Testis (tissue), 3 donors: ENCODE measurements around the gene GFPT1. TPM values are rescaled to one million over a fixed set of nuclear protein-coding genes. Genes with fewer than 3 reads are reported as not detected.

ENCODE experiments used
- DNase-seq: peaks from one replicate; pipeline ENCODE4 v3.0.0-alpha.2; 2019
- H3K27ac ChIP-seq, 2 donors: fragments of 200-600 bp; sonication (generic); one replicate each; pipeline ENCODE4 v1.5.1; 2019
- H3K27me3 ChIP-seq: fragments of 200-600 bp; sonication (generic); one replicate; pipeline ENCODE4 v1.5.1; 2019
- H3K36me3 ChIP-seq: fragments of 200-600 bp; sonication (generic); one replicate; pipeline ENCODE4 v1.5.1; 2017; ENCODE audit warnings: low read depth; ENCODE audit errors: missing control alignments
- H3K4me1 ChIP-seq: fragments of 200-600 bp; sonication (generic); one replicate; pipeline ENCODE4 v1.5.1; 2019
- H3K4me3 ChIP-seq, 2 donors: fragments of 200-600 bp; sonication (generic); one replicate each; pipeline ENCODE4 v1.5.1; 2017 to 2019
- H3K9me3 ChIP-seq: fragments of 200-600 bp; sonication (generic); one replicate; pipeline ENCODE4 v1.5.1; 2017
- POLR2A ChIP-seq: fragments of 450-650 bp; IDR thresholded peaks from one replicate; pipeline ENCODE4 v1.6.1; 2017; ENCODE audit warnings: antibody characterized with exemption, mild to moderate bottlenecking, moderate library complexity
- WGBS, 2 donors: methylation state at CpG; one replicate each; pipeline ENCODE4 v1.1.5; 2018; 5-methylcytosine and 5-hydroxymethylcytosine counted together
- intact Hi-C: fragments of 100-400 bp; cut with DNase I; formaldehyde crosslinking; loops from one replicate; pipeline ENCODE4 v1.15.1; 2023; ENCODE audit warnings: low total_unique reads
- polyA plus RNA-seq: library from polyadenylated mRNA; stranded (reverse); fragments of 350-450 nt; fragmentation: Illumina TruSeq; extraction: RNeasy Lipid Tissue Mini Kit (QIAGEN cat#74804); gene quantifications from one replicate; pipeline ENCODE4 v1.2.3, GENCODE V29; 2014; ENCODE audit warnings: low read depth, low replicate concordance; ENCODE audit not compliant: insufficient read depth
- total RNA-seq, 2 donors: library from RNA; depleted of rRNA; stranded (reverse); fragments of >200 nt; gene quantifications; one replicate each; pipeline ENCODE4 v1.2.3, GENCODE V29; 2016
- TF ChIP-seq, protein P1 (sequence below), 3 experiments: fragments of 450-650 bp in 2 of 3; fragments of 200-600 bp in 1 of 3; sonication (generic) in 1 of 3; IDR thresholded peaks; one replicate each; pipeline ENCODE4 v1.5.1; 2016 to 2019; ENCODE audit warnings: antibody characterized with exemption in 3 of 3, mild to moderate bottlenecking in 2 of 3, moderate library complexity in 1 of 3

Gene GFPT1
- total and polyA plus RNA-seq, 3 donors from 2014 or later: 25.6 to 74.3 (median 33.3) TPM

DNA sequence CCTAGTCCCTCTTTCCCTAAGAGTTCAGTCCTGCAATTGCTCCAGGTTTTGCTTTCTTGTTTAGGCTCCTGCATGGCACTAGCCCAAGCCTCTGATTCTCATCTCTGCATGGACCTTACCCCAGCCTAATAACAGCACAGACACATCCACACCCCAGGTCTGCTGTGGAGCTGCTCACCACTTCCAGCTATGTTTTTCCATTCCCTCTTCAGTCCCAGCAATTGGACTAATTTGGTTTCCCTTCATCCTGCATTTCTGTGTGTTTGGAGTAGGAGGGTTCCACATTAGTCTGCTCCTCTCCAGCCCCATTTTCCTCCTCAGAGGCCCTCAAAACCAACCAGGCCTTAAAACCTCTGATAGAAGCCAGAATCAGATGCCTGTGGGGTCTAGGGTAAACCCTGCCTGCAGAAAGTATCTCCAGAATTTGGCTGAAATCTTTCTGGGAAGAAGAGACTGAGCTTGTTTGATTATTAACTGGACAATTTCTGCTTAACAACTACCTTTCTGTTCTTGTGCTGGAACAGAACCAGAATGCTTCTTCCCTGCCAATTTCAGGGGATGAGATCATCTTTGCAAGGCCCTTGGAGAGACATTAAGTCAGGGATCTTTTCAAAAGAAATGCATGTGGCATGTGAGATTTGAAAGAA lies 95.9 kb downstream of the GFPT1 start:
- Histone ChIP-seq H3K27me3 (no peaks in the 10 kb centered on the region), H3K4me1 (peaks cover 9% of the 10 kb centered on the region), H3K27ac (no peak overlapping the region), H3K4me3 (no peak overlapping the region), H3K9me3 (no peaks in the 10 kb centered on the region), H3K36me3 (no peaks in the 10 kb centered on the region)
- no peak for DNase-seq
- TF ChIP-seq, protein P1, sequence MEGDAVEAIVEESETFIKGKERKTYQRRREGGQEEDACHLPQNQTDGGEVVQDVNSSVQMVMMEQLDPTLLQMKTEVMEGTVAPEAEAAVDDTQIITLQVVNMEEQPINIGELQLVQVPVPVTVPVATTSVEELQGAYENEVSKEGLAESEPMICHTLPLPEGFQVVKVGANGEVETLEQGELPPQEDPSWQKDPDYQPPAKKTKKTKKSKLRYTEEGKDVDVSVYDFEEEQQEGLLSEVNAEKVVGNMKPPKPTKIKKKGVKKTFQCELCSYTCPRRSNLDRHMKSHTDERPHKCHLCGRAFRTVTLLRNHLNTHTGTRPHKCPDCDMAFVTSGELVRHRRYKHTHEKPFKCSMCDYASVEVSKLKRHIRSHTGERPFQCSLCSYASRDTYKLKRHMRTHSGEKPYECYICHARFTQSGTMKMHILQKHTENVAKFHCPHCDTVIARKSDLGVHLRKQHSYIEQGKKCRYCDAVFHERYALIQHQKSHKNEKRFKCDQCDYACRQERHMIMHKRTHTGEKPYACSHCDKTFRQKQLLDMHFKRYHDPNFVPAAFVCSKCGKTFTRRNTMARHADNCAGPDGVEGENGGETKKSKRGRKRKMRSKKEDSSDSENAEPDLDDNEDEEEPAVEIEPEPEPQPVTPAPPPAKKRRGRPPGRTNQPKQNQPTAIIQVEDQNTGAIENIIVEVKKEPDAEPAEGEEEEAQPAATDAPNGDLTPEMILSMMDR (IDR thresholded peaks at IDR 0.05): no peak
- no peak for TF ChIP-seq POLR2A
- intact Hi-C loops: no loop called here

DNA sequence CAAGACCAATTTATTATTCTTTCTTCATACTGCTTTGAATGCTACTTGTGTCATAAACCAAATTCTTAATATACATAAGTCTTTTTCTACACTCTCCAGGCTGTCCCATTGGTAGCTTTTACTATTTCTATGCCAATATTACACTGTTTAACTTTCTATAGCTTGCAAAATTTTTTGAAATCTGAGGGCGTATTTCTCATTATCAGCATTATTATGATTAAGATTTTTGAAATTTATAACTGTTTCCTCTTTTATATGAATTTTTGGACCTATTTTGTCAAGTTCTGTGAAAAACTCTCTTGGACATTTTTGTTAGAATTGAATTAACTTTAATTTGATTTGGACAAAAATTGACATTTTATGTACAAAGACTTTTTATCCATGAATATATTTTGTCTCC lies 98.6 kb downstream of the GFPT1 start:
- Histone ChIP-seq H3K4me3 (no peak overlapping the region), H3K27ac (no peak overlapping the region), H3K36me3 (no peaks in the 10 kb centered on the region), H3K9me3 (no peaks in the 10 kb centered on the region), H3K4me1 (peaks cover 9% of the 10 kb centered on the region), H3K27me3 (no peaks in the 10 kb centered on the region)
- intact Hi-C loops: no loop called here
- no peak for DNase-seq
- TF ChIP-seq, protein P1 (IDR thresholded peaks at IDR 0.05): no peak
- TF ChIP-seq POLR2A: no peak
- WGBS, 2 donors: 88 to 95% methylated on average over 1 of the region's 1 CpG

DNA sequence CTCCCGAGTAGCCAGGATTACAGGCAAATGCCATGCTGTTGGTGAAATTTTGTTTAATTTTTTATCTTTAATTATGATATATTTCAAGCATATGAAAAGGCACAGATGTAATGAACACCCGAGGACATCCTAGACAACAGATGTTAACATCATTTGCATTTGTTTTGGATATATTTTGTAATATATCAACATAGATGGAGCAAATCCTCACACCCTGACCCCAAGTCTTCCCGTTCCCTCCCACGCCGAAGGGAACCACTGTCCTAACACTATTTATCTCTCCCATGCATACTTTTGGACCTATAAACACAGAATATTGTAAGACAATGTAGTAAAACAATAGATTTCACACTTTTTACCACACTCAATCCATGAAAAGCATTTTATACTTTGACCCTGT lies 99.5 kb downstream of the GFPT1 start:
- no peak for DNase-seq
- Histone ChIP-seq H3K27ac (no peak overlapping the region), H3K9me3 (no peaks in the 10 kb centered on the region), H3K4me3 (no peak overlapping the region), H3K36me3 (no peaks in the 10 kb centered on the region), H3K4me1 (peaks cover 9% of the 10 kb centered on the region), H3K27me3 (no peaks in the 10 kb centered on the region)
- intact Hi-C loops: no loop called here
- TF ChIP-seq, protein P1 (IDR thresholded peaks at IDR 0.05): no peak
- WGBS, 2 donors: 88 to 89% methylated on average over 5 of the region's 5 CpGs

DNA sequence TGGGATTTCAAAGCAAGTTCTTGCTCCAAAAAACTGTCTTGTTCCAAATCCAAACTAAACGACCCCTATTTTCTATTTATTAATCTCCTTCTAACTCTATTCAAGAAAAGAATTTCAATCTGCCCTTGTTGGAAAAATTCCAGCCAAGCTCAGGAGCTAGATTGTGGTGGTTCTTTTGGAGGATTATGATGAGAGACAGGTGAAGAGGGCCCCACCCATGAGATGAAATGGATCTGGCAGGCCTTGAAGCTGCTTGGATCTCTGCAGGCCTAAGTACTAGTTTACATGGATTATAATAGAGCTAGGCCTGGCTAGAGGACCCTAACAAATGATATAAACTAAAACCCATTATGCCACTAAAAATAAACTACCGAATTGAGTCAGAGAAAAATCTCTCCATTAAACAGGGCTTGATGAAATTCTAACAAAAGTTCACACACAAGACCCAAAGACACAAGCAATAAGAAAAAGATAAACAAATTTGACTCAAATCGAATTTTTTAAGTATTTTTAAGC lies 101.6 kb downstream of the GFPT1 start:
- no peak for TF ChIP-seq POLR2A
- TF ChIP-seq, protein P1 (IDR thresholded peaks at IDR 0.05): no peak
- no peak overlapping the region for H3K27ac ChIP-seq
- 71 to 76% methylated on average over 3 of the region's 3 CpGs for WGBS, 2 donors
- intact Hi-C loops: no loop called here
- no peaks in the 10 kb centered on the region for H3K27me3 ChIP-seq
- no peaks in the 10 kb centered on the region for H3K9me3 ChIP-seq
- no peaks in the 10 kb centered on the region for H3K36me3 ChIP-seq
- H3K4me3 ChIP-seq: no peak overlapping the region
- no peaks in the 10 kb centered on the region for H3K4me1 ChIP-seq
- DNase-seq: no peak

DNA sequence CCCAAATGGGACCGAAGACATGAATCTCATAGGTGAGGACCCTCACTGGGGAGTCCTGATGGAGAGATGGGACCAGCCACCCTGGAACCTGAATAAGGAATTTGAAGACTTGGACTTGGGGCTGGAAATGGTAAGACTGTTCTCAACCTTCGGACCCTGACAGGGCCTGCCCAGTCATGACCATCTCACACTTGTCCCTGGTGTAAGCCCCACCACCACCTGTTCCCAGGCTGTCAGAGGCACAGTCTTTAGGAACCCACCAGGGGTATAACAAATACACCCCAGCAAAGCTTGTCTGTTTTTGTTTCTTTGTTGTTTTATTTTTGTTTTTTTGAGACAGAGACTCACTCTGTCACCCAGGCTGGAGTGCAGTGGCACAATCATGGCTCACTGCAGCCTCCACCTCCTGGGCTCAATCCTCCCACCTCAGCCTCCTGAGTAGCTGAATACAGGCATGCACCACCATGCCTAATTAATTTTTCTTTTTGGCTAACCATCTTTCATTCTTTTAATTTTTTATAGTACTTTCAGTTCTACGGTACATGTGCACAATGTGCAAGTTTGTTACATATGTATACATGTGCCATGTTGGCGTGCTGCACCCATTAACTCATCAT lies 106.1 kb downstream of the GFPT1 start:
- no peaks in the 10 kb centered on the region for H3K27me3 ChIP-seq
- no peak for DNase-seq
- H3K36me3 ChIP-seq: no peaks in the 10 kb centered on the region
- no peak for TF ChIP-seq POLR2A
- TF ChIP-seq, protein P1 (IDR thresholded peaks at IDR 0.05): no peak
- WGBS, 2 donors: 99 to 100% methylated on average over 4 of the region's 4 CpGs
- no peaks in the 10 kb centered on the region for H3K9me3 ChIP-seq
- H3K4me1 ChIP-seq: no peaks in the 10 kb centered on the region
- H3K27ac ChIP-seq: no peak overlapping the region
- no peak overlapping the region for H3K4me3 ChIP-seq
- intact Hi-C loops: no loop called here
